SU-DHL-6 (cell line): ENCODE data around the gene PDIK1L.

Experiments used
- EZH2phosphoT487 ChIP-seq: fragments of 200-600 bp; sonication (generic), shearing (Covaris generic); conservative IDR thresholded peaks from 2 replicates; pipeline ENCODE4 v1.6.1; 2018; ENCODE audit warnings: mild to moderate bottlenecking, antibody characterized with exemption, low read length, moderate library complexity, mixed read lengths
- TF ChIP-seq, protein P1 (sequence below): fragments of 200-600 bp; sonication (generic); IDR thresholded peaks from one replicate; pipeline ENCODE4 v1.5.1; 2017; ENCODE audit warnings: antibody characterized with exemption, mild to moderate bottlenecking, low read length, moderate library complexity; ENCODE audit not compliant: insufficient read depth, poor library complexity, severe bottlenecking

DNA sequence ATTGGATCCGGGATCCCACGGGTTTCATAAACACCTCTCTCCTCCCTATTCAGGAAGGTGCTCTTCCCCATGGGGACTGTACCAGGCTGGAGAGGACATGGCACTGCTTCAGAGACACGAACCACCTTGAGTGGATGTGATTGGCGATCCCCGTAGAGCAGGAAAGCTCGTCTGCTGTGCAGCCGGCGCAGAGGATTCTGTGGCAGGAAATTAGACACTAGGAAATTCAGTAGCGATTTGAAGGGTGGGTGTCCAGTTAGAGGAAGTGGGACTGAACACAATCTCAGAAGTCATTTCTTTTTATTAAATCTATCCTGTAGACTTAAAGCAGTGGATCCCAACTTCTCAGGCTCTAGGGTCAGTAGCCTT, 767 bp downstream of the PDIK1L start:
- TF ChIP-seq, protein P1, sequence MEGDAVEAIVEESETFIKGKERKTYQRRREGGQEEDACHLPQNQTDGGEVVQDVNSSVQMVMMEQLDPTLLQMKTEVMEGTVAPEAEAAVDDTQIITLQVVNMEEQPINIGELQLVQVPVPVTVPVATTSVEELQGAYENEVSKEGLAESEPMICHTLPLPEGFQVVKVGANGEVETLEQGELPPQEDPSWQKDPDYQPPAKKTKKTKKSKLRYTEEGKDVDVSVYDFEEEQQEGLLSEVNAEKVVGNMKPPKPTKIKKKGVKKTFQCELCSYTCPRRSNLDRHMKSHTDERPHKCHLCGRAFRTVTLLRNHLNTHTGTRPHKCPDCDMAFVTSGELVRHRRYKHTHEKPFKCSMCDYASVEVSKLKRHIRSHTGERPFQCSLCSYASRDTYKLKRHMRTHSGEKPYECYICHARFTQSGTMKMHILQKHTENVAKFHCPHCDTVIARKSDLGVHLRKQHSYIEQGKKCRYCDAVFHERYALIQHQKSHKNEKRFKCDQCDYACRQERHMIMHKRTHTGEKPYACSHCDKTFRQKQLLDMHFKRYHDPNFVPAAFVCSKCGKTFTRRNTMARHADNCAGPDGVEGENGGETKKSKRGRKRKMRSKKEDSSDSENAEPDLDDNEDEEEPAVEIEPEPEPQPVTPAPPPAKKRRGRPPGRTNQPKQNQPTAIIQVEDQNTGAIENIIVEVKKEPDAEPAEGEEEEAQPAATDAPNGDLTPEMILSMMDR, result no peak
- TF ChIP-seq EZH2phosphoT487, result no peak
